Activated CD4-positive, alpha-beta T cell treated with anti-CD3 and anti-CD28 coated beads, Interleukin-2, amount 50 U/mL, for 24 hours (primary cell): ENCODE results near the gene TESK1.
A peak's percentile ranks its signal among the peaks of the same experiment; 100 is the strongest.

ENCODE experiments used
- DNase-seq, 2 donors: peaks; one replicate each; pipeline ENCODE4 v3.0.0-alpha.2; 2020; ENCODE audit warnings: low read depth in 1 of 2, low spot score in 1 of 2

TESK1 gene

DNA sequence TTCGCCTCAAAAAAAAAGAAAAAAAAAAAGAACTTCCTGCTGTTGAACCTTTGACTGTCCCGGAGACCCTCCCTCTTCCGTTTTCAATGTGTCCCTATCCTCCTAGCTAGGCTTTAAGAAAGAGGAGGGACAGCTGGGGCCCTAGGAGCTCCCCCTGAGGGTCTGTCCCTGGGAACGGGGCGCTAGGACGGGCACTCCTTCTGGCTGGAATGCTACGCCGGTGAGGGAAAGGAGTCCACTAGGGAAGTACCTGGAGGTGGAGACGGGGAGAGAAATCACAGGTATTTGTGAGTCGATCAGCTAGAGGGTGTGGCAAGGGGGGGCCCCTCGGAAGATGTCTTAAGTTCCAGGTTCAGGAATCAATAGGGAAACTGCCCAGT lies 41.1 kb downstream of the TESK1 start:
- DNase-seq: no peak

- peak; percentile 84 to 87 for DNase-seq
Observed at GRCh38 chr9:35646533-35647265, 41.6 kb downstream of the TESK1 start.

DNA sequence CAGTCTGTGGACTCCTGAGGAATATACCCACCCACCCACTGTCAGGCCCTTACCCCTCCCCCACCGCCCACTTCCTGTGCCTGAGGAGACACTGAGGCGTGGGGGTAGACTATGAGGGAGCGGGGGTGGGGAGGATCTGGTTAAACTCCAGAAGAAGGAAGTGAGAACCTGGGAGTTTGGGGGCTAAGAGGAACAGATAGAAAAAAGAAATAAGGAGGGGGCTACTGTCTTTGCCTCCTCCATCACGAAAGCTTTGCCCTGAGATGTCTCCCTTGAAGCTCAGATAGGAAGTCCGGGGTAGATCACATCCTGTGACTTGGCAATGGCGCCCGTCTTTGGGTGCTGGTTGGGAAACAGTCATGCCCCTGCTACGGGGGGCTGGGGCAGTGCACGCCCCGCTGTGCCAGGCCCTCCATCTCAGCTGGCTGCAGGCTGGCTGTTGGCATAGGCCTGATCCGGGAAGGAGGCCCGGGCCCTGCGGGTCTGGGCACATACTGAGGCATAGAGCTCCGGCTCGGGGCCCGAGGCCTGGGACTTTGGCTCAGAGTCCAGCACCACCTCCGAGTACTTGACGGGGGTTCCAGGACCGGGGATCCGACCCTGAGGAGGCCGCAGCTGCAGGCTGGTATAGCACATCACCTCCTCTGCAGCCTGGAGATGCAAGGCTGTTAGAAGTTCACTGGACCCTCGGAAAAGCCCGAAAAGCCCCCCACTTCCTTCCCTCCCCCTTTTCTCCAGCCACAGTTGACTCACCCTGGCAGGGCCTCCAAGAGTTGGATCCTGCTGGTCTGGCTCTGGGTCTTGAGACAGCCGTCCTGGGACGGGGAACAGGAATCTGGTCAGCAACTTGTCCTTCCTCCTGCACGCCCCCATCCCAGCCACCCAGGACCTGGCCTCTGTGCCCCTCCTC lies 44.6 kb downstream of the TESK1 start:
- no peak for DNase-seq

DNA sequence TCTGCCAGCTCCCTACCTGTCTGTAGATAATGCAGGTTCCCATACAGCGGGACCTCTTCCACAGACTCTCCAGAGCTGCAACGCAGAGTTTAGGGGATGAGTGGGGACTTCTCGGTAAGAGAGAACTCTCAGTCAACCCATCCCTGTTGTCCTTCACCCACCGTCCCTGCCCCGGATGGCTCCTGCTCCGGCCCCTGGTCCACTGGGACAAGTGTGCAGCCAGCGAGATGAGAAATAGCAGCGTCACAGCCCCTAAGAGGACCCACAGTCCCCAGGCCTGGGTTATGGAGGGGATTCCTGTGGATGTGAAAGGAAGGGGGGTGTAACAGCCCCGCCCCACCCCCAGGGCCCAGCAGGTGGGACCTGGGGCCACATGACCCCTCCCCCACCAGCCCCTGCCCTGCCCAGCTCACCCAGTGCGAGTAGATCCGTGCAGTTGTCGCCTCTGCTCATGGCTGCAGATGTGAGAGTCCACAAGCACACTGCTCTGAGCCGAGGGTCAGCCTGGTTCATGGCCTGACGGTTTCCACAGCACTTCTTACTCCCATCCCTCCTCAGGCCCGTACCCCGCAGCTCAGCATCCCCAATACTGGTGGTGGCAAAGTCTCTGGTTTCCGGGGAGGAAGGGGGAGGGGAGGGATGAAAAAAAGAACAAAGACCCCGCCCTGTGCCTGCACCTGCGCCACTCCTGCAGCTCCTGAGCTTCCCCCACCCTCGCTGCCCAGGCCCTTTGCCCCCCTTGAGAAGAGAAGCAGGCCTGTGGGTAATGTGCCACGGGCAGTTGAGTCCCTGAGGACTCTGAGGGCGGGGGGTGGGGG lies 45.5 kb downstream of the TESK1 start, which contains the start of gene SIT1:
SIT1 (minus strand) TSS at position 591 of the 818 bp plus-strand sequence; CDS start at position 513, 78 bp downstream.
- DNase-seq: no peak

GRCh38 chr9:35651956-35652828 lies 47.1 kb downstream of the TESK1 start:
- no peak for DNase-seq

DNA sequence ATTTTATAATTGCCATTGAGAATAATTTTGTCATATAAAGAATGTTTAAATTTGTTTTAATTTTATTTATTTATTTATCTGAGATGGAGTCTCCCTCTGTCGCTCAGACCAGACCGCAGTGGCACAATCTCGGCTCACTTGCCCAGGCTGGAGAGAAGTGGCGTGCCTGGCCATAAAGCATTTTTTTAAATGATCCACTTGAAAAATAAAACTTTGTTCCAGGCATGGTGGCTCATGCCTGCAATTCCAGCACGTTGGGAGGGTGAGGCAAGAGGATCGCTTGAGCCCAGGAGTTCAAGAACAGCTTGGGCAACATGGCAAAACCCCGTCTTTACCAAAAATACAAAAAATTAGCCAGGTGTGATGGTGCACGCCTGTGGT lies 47.8 kb downstream of the TESK1 start:
- DNase-seq: no peak

GRCh38 chr9:35653611-35654010 lies 48.5 kb downstream of the TESK1 start:
- DNase-seq: no peak

DNA sequence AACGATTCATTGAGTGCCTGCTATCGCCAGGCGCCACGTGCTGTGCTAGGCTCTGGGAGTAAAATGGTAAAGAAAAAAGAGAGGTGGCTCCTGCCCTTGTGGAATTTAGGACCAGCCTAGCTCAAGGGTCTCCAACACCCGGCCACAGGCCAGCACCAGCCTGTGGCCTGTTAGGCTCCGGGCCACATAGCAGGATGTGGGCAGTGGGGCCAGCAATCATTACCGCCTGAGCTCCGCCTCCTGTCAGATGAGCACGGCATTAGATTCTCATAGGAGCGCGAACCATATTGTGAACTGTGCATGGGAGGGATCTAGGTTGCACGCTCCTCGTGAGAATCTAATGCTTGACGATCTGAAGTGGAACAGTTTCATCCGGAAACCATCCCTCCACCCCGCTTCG lies 51.3 kb downstream of the TESK1 start:
- no peak for DNase-seq

- no peak for DNase-seq
Observed at GRCh38 chr9:35656831-35657545, 51.9 kb downstream of the TESK1 start.

- DNase-seq: peak; percentile 78 to 96
Observed at GRCh38 chr9:35657546-35658136, 52.6 kb downstream of the TESK1 start, which contains the start of gene RMRP. TSS of gene RMRP (minus strand) at chr9:35658019.

DNA sequence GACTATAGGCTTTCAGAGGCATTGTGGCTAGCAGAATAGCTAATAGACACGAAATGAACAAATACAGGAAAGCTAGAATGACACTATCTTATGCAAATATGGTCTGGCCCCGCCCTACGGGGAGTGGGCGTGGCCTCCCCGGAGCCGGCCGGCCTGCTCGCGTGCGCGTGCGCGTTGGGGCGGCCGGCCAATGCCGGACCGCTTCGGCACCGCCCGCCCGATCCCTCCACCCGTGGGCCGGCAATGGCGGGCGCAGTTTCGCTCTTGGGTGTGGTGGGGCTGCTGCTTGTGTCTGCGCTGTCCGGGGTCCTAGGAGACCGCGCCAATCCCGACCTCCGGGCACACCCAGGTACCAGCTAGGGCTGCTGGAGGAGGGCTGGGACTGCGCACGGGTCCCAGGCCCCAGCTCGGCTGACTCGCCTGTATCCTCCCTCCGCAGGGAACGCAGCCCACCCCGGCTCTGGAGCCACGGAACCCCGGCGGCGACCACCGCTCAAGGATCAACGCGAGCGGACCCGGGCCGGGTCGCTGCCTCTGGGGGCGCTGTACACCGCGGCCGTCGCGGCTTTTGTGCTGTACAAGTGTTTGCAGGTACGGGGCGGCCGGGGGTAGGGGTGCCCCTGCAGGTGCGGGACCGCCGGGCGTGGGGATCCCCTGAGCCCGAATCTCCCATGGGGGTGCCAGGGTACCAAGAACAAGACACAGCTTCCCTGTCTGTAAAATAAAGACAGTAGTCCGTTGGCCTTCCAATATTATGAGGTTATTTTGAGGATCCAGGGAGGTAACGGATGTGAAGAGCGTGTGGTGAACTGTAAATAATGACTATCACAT lies 53.3 kb downstream of the TESK1 start, which contains the start of gene CCDC107:
CCDC107 (plus strand) TSS at position 156 of the 831 bp plus-strand sequence; CDS start at position 244, 88 bp downstream.
- DNase-seq: peak; percentile 67 to 70

- no peak for DNase-seq
Observed at GRCh38 chr9:35658968-35659220, 53.8 kb downstream of the TESK1 start.

DNA sequence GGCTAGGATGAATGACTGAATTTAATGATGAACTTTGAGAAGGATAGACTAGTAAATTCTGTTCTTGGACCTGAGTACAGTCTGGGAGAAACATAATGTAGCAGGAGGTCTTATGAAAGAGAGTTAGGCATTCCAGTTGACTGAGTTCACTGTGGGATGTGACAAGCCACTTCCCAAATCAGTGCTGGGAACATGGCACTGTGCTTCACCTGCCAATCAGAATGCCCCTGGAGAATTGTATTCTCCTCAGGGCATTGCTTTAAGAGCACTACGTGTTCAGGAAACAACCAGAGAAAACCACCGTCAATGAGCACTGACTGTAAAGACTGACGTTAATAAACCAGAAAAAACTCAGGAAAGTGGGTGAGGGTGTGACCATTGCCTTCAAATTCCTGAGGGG lies 54.3 kb downstream of the TESK1 start:
- DNase-seq: no peak
